Measurements from ENCODE around the gene MINDY4B.

Gene MINDY4B

GRCh38 chr3:150905339-150905738 is at the start of gene MINDY4B:
TSS of gene MINDY4B (minus strand) at chr3:150905439. CDS start at chr3:150905439, 0 bp downstream.
- no peak for DNase-seq

- no peak for DNase-seq
These were observed 46.7 kb upstream of the MINDY4B start for GRCh38 chr3:150951923-150952322.

DNA sequence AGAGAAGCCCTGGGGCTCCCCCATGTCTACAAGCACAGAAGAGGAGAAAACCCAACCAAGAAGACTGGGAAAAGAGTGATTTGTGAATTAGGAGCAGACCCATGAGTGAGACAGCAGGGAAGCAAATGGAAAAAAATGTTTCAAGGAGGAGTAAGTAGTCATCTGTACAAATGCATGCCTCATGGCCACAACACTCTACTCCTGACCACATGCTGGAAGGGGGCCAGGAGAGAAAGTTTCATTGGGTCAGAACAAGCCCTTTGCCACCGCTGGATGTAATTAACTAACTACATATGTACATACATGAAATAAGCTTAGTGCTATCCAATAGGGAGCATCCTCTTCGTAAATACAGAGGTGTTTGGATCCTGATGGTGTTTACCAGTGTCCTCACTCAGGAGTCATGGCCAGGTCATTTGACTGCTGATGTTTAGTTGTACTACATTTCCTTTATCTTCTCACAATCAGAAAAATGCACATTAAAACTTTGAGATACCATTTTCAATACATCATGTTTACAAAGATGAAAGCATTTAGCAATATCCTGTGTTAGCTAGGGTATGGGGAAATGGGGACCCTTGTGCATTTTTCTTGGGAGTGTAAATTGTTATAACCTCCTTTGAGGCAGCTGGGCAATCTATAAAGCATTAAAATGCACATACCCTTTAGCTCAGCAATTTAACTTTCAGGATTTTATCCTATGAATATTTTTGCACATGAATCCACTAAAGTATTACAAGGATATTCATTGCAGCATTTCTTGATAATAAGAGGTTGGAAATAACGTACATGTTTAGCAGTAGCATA is 40.2 kb upstream of the MINDY4B start:
- no peak for DNase-seq

DNA sequence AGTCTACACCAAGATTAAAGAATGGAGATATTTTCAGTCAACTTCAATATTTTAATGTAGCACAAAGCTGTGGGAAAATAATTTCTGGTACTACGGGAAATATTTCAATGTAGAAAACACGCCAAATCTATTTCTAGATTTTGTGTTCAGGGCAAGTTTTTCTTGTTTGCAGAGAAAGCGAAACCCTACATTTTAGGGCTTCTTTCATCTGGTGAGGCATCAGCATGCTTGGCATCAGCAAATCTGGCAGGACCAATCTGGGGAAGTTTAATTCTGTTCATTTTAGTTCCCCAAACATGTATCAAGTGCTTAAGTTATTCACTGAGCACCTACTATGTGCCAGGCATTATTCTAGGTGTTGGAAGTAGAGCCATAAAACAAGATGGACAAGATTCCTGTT is 37.0 kb upstream of the MINDY4B start:
- no peak for DNase-seq

DNA sequence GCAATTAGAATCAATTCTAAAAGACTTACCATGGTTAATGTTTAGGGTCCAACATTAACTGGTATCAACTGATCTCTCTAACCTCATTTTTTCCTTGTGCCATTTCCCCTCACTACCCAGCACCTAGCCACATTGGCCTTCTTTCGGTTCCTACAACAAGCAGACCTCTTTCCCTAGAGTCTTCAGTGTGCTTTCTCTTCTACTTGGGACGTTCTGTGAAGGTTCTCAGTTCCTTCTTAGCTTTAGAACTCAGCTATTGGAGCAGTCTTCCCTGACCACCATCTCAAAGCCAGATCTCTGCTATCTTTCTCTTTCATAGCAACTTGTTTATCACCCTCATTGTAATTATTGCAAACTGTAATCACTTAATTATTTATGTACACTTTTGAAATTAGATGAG is 31.5 kb upstream of the MINDY4B start:
- no peak for DNase-seq

DNA sequence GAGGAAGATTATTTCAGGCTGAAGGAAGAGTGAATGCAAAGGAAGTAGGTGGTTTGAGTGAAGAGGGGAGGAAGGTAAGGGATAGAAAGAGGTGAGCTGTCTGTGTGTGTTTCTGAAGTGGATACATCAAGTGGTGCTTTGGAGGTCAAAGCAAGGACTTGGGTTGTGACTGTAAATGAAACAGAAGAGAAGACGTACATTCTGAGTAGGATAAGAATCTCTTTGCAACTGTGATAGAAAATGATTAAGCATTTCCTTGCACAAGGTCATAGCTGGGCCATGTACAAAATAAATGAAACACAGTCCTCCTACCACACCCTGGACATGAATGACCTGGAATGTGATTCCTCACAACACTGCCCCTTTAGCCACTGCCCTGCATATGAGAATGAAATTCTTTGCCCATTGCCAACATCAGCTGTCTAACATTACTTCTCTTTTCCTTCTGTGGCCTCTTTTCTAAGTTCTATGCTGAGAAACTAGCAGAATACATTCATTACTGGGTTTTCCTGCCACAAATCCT is 28.3 kb upstream of the MINDY4B start:
- no peak for DNase-seq

GRCh38 chr3:150931745-150932144 is 26.5 kb upstream of the MINDY4B start:
- DNase-seq: no peak

- DNase-seq: no peak
These were observed 25.6 kb upstream of the MINDY4B start for GRCh38 chr3:150930839-150931238.

GRCh38 chr3:150928234-150928633 is 23.0 kb upstream of the MINDY4B start:
- DNase-seq: no peak

GRCh38 chr3:150926328-150926727 is 21.1 kb upstream of the MINDY4B start:
- no peak for DNase-seq

GRCh38 chr3:150925751-150926201 is 20.5 kb upstream of the MINDY4B start:
- peak; percentile 26 to 41 for DNase-seq

DNA sequence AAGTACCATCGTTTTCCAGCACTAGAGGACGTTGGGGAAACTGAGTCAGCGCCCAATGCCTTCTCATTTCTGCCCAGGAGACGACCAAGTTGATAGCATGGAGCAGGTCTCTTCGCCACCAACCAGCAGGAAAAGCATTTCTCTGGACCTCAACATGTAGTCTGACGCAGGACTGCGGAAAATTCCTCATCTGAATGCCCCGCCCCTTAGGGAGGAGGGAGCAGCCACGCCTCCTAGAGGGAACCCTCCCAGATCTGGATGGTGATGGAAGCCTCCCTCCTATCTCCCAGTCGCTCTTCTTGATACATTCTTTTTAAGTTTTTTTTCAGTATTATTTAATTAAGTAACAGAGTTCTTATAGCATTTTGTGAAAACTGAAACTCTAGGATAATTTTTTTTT is 17.4 kb upstream of the MINDY4B start:
- no peak for DNase-seq

DNA sequence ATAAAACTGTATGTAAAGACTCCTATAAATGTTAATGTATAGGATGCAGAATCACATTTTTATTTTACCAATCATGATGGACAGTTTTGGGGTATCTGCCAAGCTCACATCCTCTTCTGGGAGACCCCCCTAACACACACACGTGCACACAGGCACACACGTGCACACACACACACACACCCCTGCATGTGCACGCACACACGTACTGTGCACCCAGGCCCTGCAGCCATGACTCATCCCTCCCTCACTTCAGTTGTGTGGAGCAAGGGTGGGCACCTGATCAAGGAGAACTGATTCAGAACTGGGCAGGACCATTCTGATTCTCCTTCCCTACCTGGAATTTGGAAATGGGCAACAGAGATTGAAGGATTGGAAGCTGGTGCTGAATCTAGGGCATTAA is 16.0 kb upstream of the MINDY4B start:
- no peak for DNase-seq

- no peak for DNase-seq
These were observed 15.0 kb upstream of the MINDY4B start for GRCh38 chr3:150920236-150920635.

DNA sequence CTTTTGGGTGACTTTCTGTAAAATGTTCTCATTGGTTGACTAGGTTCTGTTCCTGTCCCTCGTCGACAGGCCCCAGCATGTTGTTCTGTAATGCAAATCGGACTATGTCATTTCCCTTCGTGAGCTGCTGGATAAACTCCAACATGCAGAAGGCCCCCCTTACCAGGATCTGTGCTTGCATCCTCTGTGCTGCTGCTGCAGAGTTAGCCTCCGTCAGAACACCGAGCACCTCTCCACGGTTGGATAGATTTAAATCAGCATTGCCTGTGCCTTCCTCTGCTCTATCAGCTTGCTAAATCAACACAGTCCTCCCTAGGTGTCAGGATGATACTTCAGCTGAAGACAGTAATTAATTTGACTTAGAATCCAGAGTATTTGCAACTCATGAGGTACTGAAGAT is 12.7 kb upstream of the MINDY4B start:
- DNase-seq: no peak

DNA sequence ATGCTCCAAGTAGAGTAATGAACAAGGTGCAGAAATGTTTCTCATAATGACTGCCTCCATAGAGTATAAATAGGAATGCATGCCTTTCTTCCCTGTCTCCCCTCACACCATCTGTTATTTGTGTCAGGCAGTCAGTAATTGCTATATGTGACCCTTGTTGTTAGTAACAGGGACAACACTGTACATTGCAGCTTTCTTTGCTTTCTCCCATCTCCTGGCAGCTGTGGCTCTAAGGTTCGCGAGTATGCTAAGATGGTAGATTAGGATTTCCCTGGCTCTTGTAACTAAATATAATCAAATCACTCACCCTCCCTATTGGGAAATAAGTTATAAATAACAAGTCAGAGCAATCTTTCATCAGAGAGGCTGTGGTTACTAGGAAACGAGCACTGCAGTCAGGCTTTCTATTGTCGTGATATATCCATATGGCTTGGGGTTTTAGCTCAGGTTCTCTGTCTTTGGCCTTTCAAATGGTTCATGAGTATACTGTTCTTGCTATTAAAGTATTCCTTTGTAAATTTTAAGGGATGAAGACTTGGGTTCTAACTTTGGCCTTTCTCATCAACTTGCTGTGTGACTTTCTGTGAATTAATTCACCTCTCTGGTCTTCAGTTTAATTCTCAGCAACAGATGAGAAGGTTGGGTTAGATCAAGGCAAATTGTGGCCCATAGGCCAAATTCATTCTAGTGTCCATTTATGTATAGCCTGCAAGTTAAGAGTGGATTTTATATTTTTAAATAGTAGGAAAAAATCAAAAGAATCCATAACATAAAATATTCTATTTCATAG is 8.1 kb upstream of the MINDY4B start:
- no peak for DNase-seq

DNA sequence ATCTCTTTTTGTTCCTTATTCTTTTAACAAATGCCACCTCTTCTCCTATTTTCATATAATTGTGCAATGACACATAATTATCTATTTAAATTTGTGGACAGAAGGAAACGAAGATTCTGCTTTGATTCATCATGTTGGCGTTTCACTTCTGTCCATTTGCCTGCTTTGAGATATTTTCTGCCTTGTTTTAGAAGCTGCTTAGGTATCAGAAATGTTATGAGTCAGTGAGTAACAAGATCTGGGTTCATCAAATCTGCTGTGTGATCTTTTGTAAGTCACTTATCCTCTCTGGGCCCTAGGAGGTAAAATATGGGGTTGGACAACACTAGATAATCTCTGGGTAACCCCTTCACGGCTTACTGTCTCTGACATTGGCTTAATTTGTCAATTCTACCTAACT is 7.3 kb upstream of the MINDY4B start:
- DNase-seq: no peak

DNA sequence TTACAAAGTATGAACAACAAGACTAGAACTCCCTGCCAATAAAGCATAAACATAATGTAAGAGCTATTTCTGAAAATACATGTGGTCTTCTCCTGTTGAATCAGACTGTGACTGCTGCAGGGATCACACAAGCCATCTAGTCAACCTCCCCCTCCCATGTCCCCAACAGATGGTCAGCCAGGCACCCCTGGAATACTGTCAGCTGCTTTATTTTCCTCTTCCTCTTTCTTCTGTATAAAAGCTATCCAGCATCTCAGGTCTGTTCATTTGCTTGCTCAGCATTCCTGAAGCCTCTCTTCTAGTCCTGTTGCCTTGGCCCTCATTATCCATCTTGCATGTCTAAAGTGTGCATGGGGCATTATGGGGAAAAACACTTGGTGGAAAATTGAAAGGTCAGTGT is 6.5 kb upstream of the MINDY4B start:
- no peak for DNase-seq

DNA sequence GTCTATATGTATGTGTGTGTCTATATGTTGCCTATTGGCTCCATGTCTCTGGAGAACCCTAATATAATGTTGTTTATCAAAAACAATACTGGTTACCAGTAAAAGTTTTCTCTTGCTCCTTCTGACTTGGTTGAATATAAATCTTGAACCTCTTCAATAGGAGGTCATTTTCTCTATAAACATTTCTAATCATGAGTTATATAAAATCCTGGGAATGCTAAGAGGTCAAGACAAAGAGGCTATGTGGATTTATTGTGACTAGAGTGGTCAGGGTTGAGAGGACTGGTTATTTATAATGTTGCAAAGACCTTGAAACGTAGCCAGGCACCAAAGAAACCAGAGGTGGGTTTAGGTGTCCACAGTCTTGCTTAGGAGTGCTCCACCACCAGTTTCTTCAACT is 1.2 kb upstream of the MINDY4B start:
- DNase-seq: no peak

GRCh38 chr3:150905746-150906145 is 507 bp upstream of the MINDY4B start:
- DNase-seq: no peak

- no peak for DNase-seq
These were observed 2.3 kb downstream of the MINDY4B start for GRCh38 chr3:150902988-150903387.

- no peak for DNase-seq
These were observed 3.4 kb downstream of the MINDY4B start for GRCh38 chr3:150901793-150902192.

DNA sequence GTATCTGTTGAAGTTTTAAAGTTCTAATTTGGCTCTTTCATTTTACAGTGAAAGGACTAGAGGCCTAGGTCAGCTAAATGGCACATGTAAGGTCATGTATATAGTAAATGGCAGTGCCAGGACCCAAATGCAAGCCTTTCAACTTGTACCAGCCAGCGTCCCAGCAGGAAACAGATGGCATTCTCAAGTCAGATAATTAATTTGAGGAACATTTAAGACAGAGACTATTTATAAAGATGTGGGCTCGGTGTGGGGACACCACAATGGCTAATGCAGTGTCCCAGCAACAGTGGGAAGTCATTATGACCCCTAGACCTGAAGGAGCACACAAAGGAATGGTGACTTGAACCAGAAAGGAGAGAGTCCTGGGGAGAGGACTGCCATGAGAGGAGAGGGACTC is 6.1 kb downstream of the MINDY4B start:
- DNase-seq: no peak
